A549 (cell line): Measurements from ENCODE around the gene KIF16B.

ENCODE experiments used
- CHD4 ChIP-seq: fragments of 200-600 bp; sonication (generic); IDR thresholded peaks from 2 replicates; pipeline ENCODE4 v1.6.1; 2016; ENCODE audit warnings: antibody characterized with exemption, mild to moderate bottlenecking, borderline replicate concordance
- CTCF ChIP-seq: fragments of >200 bp; sonication (Bioruptor Twin); formaldehyde crosslinking; IDR thresholded peaks from 3 replicates; pipeline ENCODE4 v1.5.1; 2016
- GATA3 ChIP-seq: IDR thresholded peaks from 2 replicates; pipeline ENCODE4 v1.6.1; 2012; ENCODE audit warnings: borderline replicate concordance
- MAFK ChIP-seq: fragments of 450-650 bp; IDR thresholded peaks from 2 replicates; pipeline ENCODE4 v1.6.1; 2014; ENCODE audit not compliant: partially characterized antibody
- POLR2A ChIP-seq: IDR thresholded peaks from 2 replicates; pipeline ENCODE4 v1.6.1; 2012; ENCODE audit warnings: mild to moderate bottlenecking, low read length
- REST ChIP-seq: fragments of 200-600 bp; sonication (generic); IDR thresholded peaks from 2 replicates; pipeline ENCODE4 v1.6.1; 2016; ENCODE audit warnings: antibody characterized with exemption, mild to moderate bottlenecking, moderate library complexity

GRCh38 chr20:16394784-16395183, 178.5 kb downstream of the KIF16B start:
- TF ChIP-seq CHD4 (no peak), CTCF (no peak), GATA3 (no peak), POLR2A (no peak), REST (no peak), MAFK (no peak)
